GM20431 (cell line): ENCODE results near the gene HSPB3.
"Not testable (repeated sequence)": the region's sequence is repeated elsewhere in the genome, so short reads cannot be mapped to it uniquely, and the experiment has no call there.

ENCODE experiments used
- in situ Hi-C: fragments of 300-500 bp; cut with MseI, MboI; formaldehyde crosslinking; loops from one replicate; pipeline ENCODE4 v1.15.0; 2020; ENCODE audit warnings: low sequenced_read_pairs; ENCODE audit not compliant: unreplicated experiment

The HSPB3 gene

GRCh38 chr5:54453046-54453445 is 2.5 kb upstream of the HSPB3 start:
- in situ Hi-C loops = no loop called here

- in situ Hi-C loops = no loop called here
These were observed 897 bp upstream of the HSPB3 start for GRCh38 chr5:54454602-54455001.

GRCh38 chr5:54457094-54457862 is 1.8 kb downstream of the HSPB3 start:
- in situ Hi-C loops = no loop called here

- in situ Hi-C loops = no loop called here
These were observed 2.7 kb downstream of the HSPB3 start for GRCh38 chr5:54458221-54458620.

GRCh38 chr5:54460181-54460919 is 4.9 kb downstream of the HSPB3 start:
- in situ Hi-C loops = no loop called here

- in situ Hi-C loops = no loop called here
These were observed 6.8 kb downstream of the HSPB3 start for GRCh38 chr5:54462281-54462680.

GRCh38 chr5:54463713-54464112 is 8.2 kb downstream of the HSPB3 start:
- in situ Hi-C loops = no loop called here

GRCh38 chr5:54469622-54470021 is 14.1 kb downstream of the HSPB3 start:
- in situ Hi-C loops = no loop called here

- in situ Hi-C loops = no loop called here
These were observed 14.6 kb downstream of the HSPB3 start for GRCh38 chr5:54470128-54470527.

- in situ Hi-C loops = no loop called here
These were observed 15.2 kb downstream of the HSPB3 start for GRCh38 chr5:54470677-54471076.

- in situ Hi-C loops = no loop called here
These were observed 15.9 kb downstream of the HSPB3 start for GRCh38 chr5:54471398-54471797.

GRCh38 chr5:54476682-54477081 is 21.2 kb downstream of the HSPB3 start:
- in situ Hi-C loops = no loop called here

- in situ Hi-C loops = no loop called here
These were observed 22.5 kb downstream of the HSPB3 start for GRCh38 chr5:54477941-54478478.

GRCh38 chr5:54480296-54480695 is 24.8 kb downstream of the HSPB3 start:
- in situ Hi-C loops = no loop called here

GRCh38 chr5:54484219-54484894 is 28.9 kb downstream of the HSPB3 start:
- in situ Hi-C loops = no loop called here

- in situ Hi-C loops = not testable (repeated sequence)
These were observed 30.2 kb downstream of the HSPB3 start for GRCh38 chr5:54485659-54486058.

- in situ Hi-C loops = not testable (repeated sequence)
These were observed 34.1 kb downstream of the HSPB3 start for GRCh38 chr5:54489648-54489979.

- in situ Hi-C loops = no loop called here
These were observed 35.8 kb downstream of the HSPB3 start for GRCh38 chr5:54491326-54491725.

GRCh38 chr5:54492178-54492577 is 36.7 kb downstream of the HSPB3 start:
- in situ Hi-C loops = no loop called here

- in situ Hi-C loops = no loop called here
These were observed 39.5 kb downstream of the HSPB3 start for GRCh38 chr5:54495027-54495426.
